HEK293T (cell line): Measurements from ENCODE around the gene RABAC1.

Experiments used
- BHLHE40 ChIP-seq: fragments of 450-650 bp; IDR thresholded peaks from 2 replicates; pipeline ENCODE4 v1.6.1; 2016; ENCODE audit warnings: mild to moderate bottlenecking, moderate library complexity, borderline replicate concordance
- ELF4 ChIP-seq: fragments of 450-650 bp; IDR thresholded peaks from 2 replicates; pipeline ENCODE4 v1.6.1; 2017; ENCODE audit warnings: antibody characterized with exemption
- FOXM1 ChIP-seq: fragments of 450-650 bp; IDR thresholded peaks from 2 replicates; pipeline ENCODE4 v1.6.1; 2017; ENCODE audit warnings: mild to moderate bottlenecking, borderline replicate concordance
- HDGF ChIP-seq: fragments of 450-650 bp; IDR thresholded peaks from 2 replicates; pipeline ENCODE4 v1.6.1; 2017; ENCODE audit warnings: antibody characterized with exemption, borderline replicate concordance
- L3MBTL2 ChIP-seq: fragments of 450-650 bp; conservative IDR thresholded peaks from 2 replicates; pipeline ENCODE4 v1.6.1; 2016; ENCODE audit warnings: mild to moderate bottlenecking
- TARDBP ChIP-seq: fragments of 450-650 bp; IDR thresholded peaks from 2 replicates; pipeline ENCODE4 v1.6.1; 2016

DNA sequence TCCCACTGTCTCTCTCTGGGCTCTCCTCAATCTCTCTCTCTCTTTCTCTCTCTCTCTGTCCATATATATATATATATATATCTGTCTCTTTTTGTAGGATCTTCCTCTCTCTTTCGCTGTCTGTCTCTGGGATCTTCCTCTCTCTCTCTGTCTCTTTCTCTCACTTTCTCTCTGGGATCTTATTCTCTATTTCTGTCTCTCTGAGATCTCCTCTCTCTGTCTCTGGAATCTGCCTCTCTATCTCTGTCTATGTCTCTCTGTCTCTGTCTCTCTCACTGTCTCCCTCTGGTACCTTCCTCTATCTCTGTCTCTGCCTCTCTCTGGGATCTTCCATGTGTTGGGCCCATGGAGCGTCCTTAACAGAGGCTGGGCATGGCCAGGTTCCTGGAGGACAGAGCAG lies 31.5 kb upstream of the RABAC1 start:
- TF ChIP-seq ELF4, result no peak
- TF ChIP-seq HDGF, result no peak
- no peak for TF ChIP-seq L3MBTL2
- TF ChIP-seq FOXM1, result no peak
- TF ChIP-seq TARDBP, result no peak
- no peak for TF ChIP-seq BHLHE40
